T47D (cell line): ENCODE measurements around the gene HIF3A.
"Not testable (repeated sequence)": the region's sequence is repeated elsewhere in the genome, so short reads cannot be mapped to it uniquely, and the experiment has no call there.

Experiments used
- DNase-seq, 2 experiments: peaks; one replicate each; pipeline versions ENCODE4 v3.0.0 to v3.0.0-alpha.2; 2011 to 2012; ENCODE audit warnings: low read depth in 1 of 2, low spot score in 1 of 2
- JUND ChIP-seq: IDR thresholded peaks from 2 replicates; pipeline ENCODE4 v1.6.1; 2012; ENCODE audit warnings: low read depth
- in situ Hi-C: cut with HindIII; loops from 2 replicates; pipeline ENCODE4 v1.10.0; 2016; ENCODE audit warnings: low sequenced_read_pairs, low pct_unique_long_range_greater_than_20kb

The HIF3A gene

DNA sequence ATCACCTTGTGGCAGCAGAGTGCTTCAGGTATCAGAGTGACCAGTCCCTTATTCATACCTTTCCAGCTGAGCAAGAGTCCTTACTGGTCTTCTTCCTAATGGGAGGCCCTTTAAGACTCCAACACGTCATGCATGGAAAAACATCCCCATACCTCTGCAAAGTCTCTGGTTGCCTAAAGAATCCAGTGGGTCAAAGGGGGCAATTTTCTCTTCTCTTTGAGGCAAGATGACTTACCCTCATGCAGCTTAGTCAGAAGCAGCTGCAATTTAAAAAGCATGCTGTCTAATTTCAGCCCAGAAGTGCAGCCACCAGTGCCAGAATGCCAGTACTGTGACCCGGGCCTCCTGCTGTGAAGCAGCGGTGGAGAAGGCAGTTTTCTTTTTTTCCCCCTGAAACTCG lies 68.7 kb downstream of the HIF3A start:
- in situ Hi-C loops, result no loop called here
- TF ChIP-seq JUND, result no peak
- DNase-seq, result no peak

DNA sequence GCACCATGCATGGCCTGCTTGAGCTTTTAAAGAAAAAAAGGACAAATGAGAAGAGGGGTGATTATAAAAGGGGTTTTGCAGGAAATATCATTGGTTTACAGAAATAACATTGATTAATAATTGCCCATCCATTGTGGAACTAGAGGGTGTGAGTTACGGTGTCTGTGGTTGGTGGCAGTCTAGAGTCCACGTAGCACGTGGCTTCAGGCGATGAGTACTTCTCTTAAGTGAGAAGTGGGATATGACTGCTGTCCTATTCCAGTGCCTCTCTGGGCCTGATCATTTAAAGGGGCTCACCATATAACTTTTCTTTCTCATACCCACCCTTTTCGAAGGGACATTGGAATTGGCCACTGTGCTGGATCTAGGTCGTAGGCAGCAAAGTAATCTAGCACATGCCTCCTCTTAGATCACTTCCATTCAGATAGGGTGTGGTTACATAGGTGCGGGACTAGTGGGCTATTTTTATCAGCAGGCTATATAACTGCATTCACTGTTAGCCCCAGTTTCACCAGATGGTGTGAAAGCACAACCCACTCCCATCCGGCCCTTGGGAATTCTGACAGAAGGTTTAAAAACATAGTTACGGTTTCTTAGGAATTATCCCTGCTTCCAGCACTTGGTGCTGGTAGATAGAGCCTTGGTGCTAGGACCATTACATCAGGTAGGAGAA lies 69.9 kb downstream of the HIF3A start:
- no peak for TF ChIP-seq JUND
- DNase-seq, result no peak
- in situ Hi-C loops, result no loop called here

GRCh38 chr19:46367426-46367825 lies 70.6 kb downstream of the HIF3A start:
- in situ Hi-C loops, result no loop called here
- no peak for TF ChIP-seq JUND
- no peak for DNase-seq

GRCh38 chr19:46368116-46368515 lies 71.3 kb downstream of the HIF3A start:
- in situ Hi-C loops, result no loop called here
- no peak for DNase-seq
- TF ChIP-seq JUND, result no peak

GRCh38 chr19:46369817-46370216 lies 73.0 kb downstream of the HIF3A start:
- peak; percentile 54 for TF ChIP-seq JUND
- DNase-seq, result peak in 1 of 2 experiments; percentile 90
- in situ Hi-C loops, result no loop called here

GRCh38 chr19:46371371-46371901 lies 74.6 kb downstream of the HIF3A start:
- no peak for TF ChIP-seq JUND
- in situ Hi-C loops, result no loop called here
- DNase-seq, result peak in 1 of 2 experiments; percentile 21

DNA sequence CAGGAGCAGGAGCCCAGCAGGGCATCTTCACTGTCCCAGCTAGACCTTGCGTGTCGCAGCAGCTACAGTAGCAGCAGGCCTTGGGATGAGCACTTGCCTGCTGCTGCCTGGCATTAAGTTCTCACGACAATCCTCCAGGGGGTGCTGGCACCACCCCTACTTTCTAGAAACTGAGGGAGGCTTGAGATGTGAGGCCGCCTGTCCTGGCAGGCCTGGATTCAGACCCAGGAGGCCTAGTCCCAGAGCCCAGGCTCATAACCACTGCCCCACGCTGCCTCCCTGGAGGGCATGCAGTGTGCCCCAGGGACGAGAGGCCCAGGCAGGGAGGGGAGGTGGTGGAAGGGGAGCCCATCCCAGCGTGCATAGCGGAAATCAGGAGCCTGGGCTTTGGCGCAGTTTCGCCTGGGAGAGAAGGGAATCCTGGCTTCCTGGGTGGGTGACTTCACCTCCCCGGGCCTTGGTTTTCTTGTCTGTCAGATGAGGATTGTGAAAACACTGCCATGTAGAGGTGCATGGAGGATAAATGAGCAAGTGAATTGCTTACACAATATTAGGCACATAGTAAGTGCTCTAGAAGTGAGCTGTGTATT lies 76.2 kb downstream of the HIF3A start:
- no peak for TF ChIP-seq JUND
- in situ Hi-C loops, result no loop called here
- DNase-seq, result peak in 1 of 2 experiments; percentile 59

- DNase-seq, result peak; percentile 52 to 96
- TF ChIP-seq JUND, result no peak
Observed at GRCh38 chr19:46373491-46374359, 76.9 kb downstream of the HIF3A start.

DNA sequence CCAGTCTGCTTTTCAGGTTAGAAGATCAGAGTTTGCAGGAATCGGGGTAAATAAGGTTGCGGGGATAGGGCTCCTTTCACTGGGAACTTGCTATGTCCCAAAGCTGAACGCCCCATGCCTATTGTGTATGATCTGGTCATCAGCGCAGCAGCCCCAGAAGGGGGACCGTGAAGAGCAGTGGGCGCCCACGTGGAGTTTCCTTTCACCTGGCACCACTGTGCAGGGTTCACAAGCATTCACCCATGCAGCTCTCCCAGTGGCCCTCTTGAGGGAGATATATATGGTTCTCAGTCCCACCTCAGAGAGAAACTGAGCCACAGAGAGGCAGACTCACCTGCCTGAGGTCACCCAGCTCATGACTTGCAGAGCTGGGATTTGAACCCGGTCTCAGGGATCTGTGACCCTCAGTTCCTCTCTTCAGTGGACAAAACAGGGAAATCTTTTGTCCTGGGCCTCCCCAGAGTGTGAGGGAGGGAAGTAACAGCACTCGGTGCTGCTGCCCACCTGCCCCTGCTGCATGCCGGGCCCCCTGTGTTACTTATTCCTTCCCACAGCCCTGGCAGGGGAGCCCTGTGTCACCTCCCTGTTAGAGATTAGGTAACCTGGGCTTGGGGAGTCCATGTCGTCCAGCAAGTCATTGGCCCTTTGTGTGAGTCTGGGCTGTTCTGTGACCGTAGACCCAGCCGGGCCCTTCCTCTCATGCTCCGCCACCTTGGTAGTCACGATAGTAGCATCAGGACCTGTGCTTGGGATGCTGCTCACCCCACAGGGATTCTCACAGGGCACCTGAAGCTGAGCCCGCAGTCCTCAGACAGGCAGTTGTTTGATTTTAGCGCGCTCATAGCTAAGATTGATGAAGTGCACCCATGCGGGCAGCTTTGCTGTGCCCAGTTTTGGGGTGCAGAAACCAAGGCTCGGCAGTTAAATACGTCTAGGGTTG lies 78.0 kb downstream of the HIF3A start:
- DNase-seq, result no peak
- TF ChIP-seq JUND, result no peak
- in situ Hi-C loops, result no loop called here

More at GRCh38 chr19:46373491-46374359, 76.9 kb downstream of the HIF3A start:
- in situ Hi-C loops, result no loop called here

DNA sequence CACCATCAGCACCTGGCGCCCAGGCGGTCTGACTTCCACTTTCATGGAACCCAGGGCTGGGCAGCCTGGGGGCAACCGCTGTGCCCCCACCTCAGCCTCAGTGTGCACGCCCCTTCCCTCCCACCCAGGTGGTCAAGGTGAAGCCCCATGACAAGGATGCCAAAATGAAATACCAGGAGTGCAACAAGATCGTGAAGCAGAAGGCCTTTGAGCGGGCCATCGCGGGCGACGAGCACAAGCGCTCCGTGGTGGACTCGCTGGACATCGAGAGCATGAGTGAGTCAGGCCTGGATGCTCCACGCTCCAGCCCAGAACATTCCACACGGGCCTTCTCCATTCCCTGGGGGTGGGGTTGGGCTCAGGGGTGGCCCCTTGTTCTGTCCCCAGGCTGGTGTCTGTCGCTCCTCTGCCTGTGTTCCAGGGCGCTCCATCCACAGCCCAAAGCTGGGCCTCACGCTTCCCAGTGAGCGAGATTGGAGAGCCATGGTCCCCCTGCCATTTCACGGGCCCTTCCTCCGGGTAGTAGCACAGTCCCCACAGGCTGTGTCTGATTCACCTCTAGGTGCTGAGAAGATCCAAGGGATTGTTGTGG lies 78.7 kb downstream of the HIF3A start:
- in situ Hi-C loops, result not testable (repeated sequence)

GRCh38 chr19:46376241-46377153 lies 79.7 kb downstream of the HIF3A start:
- in situ Hi-C loops, result no loop called here
- no peak for TF ChIP-seq JUND
- DNase-seq, result no peak

More for the DNA sequence above, 78.7 kb downstream of the HIF3A start:
- not testable (repeated sequence) for DNase-seq
